ENCODE data around the gene KCNQ5.

The KCNQ5 gene

DNA sequence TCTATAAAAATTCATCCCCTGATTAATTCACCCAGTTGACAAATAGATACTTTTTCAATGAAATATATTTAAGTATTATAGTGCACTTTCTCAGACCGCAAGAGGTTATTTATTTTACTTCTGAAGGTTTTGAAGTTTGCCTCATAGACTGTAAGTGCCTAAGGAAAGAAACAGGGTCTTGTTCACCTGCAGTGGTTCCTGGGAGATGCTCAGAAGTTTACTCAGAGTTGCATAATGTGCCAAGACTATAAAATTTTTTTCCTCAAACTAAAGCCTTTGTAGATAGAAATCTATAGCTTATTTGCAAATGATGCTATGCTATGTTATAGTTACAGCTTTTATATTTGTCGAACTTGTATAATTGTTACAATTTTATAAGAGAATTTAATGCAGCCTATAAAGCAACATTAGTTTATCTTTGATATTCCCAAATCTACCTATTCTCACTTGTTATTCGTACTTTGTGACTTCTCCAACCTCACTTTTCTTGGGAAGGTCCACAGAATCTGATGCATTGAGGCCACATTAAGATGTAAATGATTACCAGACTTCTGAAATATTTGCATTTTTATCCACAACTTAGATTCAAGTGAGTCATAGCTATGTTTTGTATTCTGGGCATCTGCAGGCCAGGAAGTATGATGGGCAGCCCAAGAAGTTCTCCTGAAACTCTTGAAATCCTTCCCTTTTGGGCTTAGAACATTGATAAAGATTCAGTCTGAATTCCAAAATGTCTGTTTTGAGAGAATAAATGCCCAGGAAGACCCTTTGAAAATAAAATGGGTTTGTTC is 35.7 kb downstream of the KCNQ5 start:
- Histone ChIP-seq H3K27ac (no peak overlapping the region), H3K36me3 (no peaks in the 10 kb centered on the region), H3K27me3 (no peaks in the 10 kb centered on the region), H3K4me1 (peaks cover 0 to 7% (median under 1%) of the 10 kb centered on the region in 4 donors), H3K9me3 (no peaks in the 10 kb centered on the region), H3K4me3 (no peak overlapping the region)
- no peak for DNase-seq
- intact Hi-C loops (cut with DNase I; ENCODE audit: low total_unique reads) = no loop called here
- TF ChIP-seq, protein P1, sequence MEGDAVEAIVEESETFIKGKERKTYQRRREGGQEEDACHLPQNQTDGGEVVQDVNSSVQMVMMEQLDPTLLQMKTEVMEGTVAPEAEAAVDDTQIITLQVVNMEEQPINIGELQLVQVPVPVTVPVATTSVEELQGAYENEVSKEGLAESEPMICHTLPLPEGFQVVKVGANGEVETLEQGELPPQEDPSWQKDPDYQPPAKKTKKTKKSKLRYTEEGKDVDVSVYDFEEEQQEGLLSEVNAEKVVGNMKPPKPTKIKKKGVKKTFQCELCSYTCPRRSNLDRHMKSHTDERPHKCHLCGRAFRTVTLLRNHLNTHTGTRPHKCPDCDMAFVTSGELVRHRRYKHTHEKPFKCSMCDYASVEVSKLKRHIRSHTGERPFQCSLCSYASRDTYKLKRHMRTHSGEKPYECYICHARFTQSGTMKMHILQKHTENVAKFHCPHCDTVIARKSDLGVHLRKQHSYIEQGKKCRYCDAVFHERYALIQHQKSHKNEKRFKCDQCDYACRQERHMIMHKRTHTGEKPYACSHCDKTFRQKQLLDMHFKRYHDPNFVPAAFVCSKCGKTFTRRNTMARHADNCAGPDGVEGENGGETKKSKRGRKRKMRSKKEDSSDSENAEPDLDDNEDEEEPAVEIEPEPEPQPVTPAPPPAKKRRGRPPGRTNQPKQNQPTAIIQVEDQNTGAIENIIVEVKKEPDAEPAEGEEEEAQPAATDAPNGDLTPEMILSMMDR (IDR thresholded peaks at IDR 0.05) = no peak

DNA sequence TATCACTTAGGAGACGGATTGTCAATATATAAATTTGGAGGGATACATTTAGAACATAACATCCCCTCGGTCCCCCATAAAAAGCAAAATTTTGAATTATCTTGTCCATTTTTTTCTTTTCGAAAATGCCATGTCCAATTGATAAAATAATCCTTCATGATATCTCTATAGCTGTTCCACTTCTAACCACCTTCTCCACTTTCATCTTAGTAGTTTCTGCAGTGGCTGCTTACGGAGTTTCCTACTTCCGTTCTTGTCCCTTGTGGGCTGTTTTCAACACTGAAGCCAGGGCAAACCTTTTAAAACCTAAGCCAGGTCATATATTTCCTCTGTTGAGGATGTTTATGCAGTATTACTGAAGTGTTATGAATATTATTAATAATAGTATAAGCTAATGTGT is 37.9 kb downstream of the KCNQ5 start:
- Histone ChIP-seq H3K36me3 (no peaks in the 10 kb centered on the region), H3K27ac (no peak overlapping the region), H3K9me3 (no peaks in the 10 kb centered on the region), H3K4me1 (no peaks in the 10 kb centered on the region), H3K4me3 (no peak overlapping the region), H3K27me3 (no peaks in the 10 kb centered on the region)
- DNase-seq = no peak
- intact Hi-C loops (cut with DNase I; ENCODE audit: low total_unique reads) = no loop called here
- TF ChIP-seq, protein P1 (IDR thresholded peaks at IDR 0.05) = no peak

DNA sequence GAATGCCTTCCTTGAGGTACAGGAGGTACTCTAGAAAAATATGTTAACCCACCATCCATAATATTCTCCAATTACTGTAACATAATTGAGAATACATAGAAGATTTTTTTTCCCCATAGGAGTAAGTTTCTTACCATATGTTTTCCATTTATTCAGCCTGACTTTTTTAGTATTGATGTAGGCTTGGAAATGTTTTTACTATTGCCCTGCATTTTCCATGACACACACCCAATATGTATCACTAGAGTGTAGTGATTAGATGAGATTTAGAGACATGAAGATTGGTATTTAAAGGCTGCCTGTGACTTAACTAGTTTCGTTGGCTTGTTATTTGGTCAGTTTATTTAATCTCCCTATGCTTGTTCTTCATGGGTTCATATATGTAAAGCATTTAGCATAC is 39.5 kb downstream of the KCNQ5 start:
- TF ChIP-seq, protein P1 (IDR thresholded peaks at IDR 0.05) = no peak
- intact Hi-C loops (cut with DNase I; ENCODE audit: low total_unique reads) = no loop called here
- Histone ChIP-seq H3K9me3 (no peaks in the 10 kb centered on the region), H3K27me3 (no peaks in the 10 kb centered on the region), H3K4me3 (no peak overlapping the region), H3K4me1 (no peaks in the 10 kb centered on the region), H3K36me3 (no peaks in the 10 kb centered on the region), H3K27ac (no peak overlapping the region)
- DNase-seq = no peak

DNA sequence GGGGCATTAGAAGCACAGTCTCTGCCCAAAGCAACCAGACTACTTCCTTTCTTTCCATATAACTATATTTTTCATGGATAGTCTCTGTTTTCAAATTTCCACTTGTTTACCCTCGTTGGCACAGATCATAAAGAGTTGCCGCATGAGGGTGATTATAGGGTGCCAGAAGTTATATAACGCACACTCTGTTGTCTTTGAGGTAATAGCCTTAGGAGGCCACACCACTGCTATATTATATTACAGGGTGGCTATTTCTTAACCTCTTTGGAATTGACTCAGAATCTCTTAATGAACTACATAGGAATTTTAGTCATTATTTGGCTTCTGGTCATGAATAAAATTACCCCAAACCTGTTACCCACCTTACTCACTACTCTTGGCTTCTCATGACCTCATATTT is 43.7 kb downstream of the KCNQ5 start:
- H3K27ac ChIP-seq = no peak overlapping the region
- intact Hi-C loops (cut with DNase I; ENCODE audit: low total_unique reads) = no loop called here

DNA sequence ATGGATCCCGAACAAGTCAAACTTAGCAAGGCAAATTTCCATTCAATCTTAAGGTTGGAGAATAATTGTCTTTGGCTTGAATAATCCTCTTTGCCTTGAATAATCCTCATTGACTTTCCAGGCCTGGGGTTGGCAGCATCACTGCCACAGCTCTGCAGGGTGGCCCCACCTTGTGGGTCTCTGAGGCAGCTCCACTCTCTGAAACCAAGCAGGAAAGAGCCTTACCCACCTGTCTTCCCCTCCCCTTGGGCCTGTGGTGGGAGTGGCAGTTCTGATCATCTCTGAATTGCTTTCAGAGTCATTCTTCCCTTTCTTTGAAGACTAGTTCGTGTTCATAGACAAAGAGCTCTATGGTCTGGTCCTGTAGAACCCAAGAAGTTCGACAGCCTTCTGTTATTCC is 47.5 kb downstream of the KCNQ5 start:
- no peaks in the 10 kb centered on the region for H3K36me3 ChIP-seq
- H3K4me3 ChIP-seq = no peak overlapping the region
- no peaks in the 10 kb centered on the region for H3K9me3 ChIP-seq
- intact Hi-C loops (cut with DNase I; ENCODE audit: low total_unique reads) = no loop called here
- TF ChIP-seq, protein P1 (IDR thresholded peaks at IDR 0.05) = no peak
- no peaks in the 10 kb centered on the region for H3K4me1 ChIP-seq
- no peaks in the 10 kb centered on the region for H3K27me3 ChIP-seq
- DNase-seq = no peak
- no peak overlapping the region for H3K27ac ChIP-seq

More for the DNA sequence above, 43.7 kb downstream of the KCNQ5 start:
- H3K9me3 ChIP-seq = no peaks in the 10 kb centered on the region
- H3K27me3 ChIP-seq = no peaks in the 10 kb centered on the region
- TF ChIP-seq, protein P1 (IDR thresholded peaks at IDR 0.05) = no peak
- H3K36me3 ChIP-seq = no peaks in the 10 kb centered on the region
- H3K4me1 ChIP-seq = no peaks in the 10 kb centered on the region
- no peak for DNase-seq
- no peak overlapping the region for H3K4me3 ChIP-seq
